ENCODE measurements around the gene TSPAN18. TPM values are rescaled to one million over a fixed set of nuclear protein-coding genes. Genes with fewer than 3 reads are reported as not detected.

The TSPAN18 gene
- total and polyA plus RNA-seq, 2 of the 4 experiments (the other 2 are of a cell fraction): 0.36 to 1.1 TPM

DNA sequence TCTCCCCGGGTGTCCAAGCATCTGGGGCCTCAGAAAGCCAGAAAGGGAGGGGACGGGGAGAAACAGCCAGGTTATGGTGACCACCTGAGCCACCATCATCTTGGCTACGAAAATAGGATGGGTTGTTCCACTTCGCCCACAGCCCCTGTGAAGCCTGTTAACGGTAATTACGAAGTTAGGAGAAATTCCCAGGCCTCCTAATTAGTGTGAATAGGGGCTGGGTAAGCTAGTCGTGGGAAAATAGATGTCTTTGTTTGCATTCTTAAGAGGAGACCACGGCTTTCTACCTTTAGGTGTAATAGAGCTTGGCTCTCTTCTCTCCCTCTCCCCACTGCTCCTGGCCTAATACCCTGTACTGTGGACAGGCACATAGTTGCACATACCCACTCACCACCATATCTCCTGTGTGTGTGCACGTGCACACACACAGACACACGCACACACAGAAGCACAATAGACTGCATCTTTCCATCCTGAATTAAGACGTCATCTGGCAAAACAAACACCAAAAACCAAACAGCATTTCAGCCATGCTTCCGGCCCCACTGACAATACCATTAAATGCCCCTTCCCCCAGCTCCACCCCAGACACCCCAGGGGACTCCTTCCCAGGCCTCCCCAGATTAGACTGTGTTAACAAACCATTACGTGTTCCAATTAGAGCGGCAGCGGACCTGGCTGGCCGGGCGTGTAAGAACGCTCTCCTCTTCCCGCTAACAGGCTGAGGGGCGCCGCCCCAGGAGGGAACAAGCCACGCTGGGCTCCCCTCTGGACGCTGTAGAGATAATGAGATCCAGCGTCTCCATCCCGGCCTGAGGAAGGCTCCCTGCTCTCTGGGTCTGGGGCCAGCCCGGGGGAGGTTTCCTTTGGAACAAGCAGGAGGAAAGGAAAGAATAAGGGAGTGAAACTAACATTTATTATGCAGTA is 151.1 kb downstream of the TSPAN18 start:
- Histone ChIP-seq H4K8ac (ENCODE audit: low read depth in 2 of 2, low read length in 2 of 2) (no peak overlapping the region), H4K91ac (ENCODE audit: insufficient read depth, low read depth, low read length) (no peak overlapping the region), H3K56ac (ENCODE audit: extremely low read depth, insufficient read depth, low read length) (no peak overlapping the region), H3K79me1 (ENCODE audit: low read depth in 1 of 2, low read length in 2 of 2) (no peaks in the 10 kb centered on the region), H3K4me2 (ENCODE audit: low read depth, low read length) (no peak overlapping the region), H2AFZ (replicated peaks; ENCODE audit: low read length, poor library complexity) (peak overlapping the region; percentile 37), H2BK5ac (ENCODE audit: low read depth, low read length, poor library complexity, severe bottlenecking) (no peak overlapping the region), H3K36me3 (ENCODE audit: control insufficient read depth, insufficient read depth, low read length) (no peaks in the 10 kb centered on the region), H3K9me3 (ENCODE audit: control insufficient read depth, insufficient read depth, low read length) (no peaks in the 10 kb centered on the region), H3K14ac (replicated peaks; ENCODE audit: low read depth, low read length) (no peak overlapping the region), H3K27ac (ENCODE audit: insufficient read depth, low read length) (no peak overlapping the region), H2BK15ac (ENCODE audit: low read depth, low read length) (no peak overlapping the region), H3K23ac (ENCODE audit: low read depth, low read length) (no peak overlapping the region), H2AK9ac (replicated peaks; ENCODE audit: low read depth, low read length, poor library complexity) (no peak overlapping the region), H3K27me3 (ENCODE audit: control insufficient read depth, insufficient read depth, low read length) (peaks cover 50% of the 10 kb centered on the region), H3K18ac (ENCODE audit: low read depth, low read length) (no peak overlapping the region), H4K20me1 (ENCODE audit: insufficient read depth, low read length) (no peaks in the 10 kb centered on the region), H2AK5ac (ENCODE audit: low read depth, low read length) (no peak overlapping the region), H3K4me1 (ENCODE audit: control insufficient read depth, insufficient read depth, low read length) (no peaks in the 10 kb centered on the region), H2BK120ac (ENCODE audit: low read depth, low read length) (no peak overlapping the region), H2BK20ac (ENCODE audit: low read depth, low read length) (no peak overlapping the region), H3K4ac (ENCODE audit: low read depth, low read length) (no peak overlapping the region), H3K4me3 (ENCODE audit: insufficient read depth, low read depth, low read length) (no peak overlapping the region), H4K5ac (ENCODE audit: low read depth, low read length) (no peak overlapping the region), H3K9me1 (ENCODE audit: insufficient read depth, low read length) (no peaks in the 10 kb centered on the region), H3K9ac (ENCODE audit: low read depth, low read length) (no peak overlapping the region)
- no peak for DNase-seq
- intact Hi-C loops (cut with micrococcal nuclease): no loop called here
- in situ Hi-C loops (cut with MboI; ENCODE audit: low sequenced_read_pairs): no loop called here
- POLR2A ChIA-PET (ENCODE audit: unreplicated experiment): no interaction called here
- dilution Hi-C loops (cut with HindIII; ENCODE audit: low sequenced_read_pairs, unreplicated experiment): loop anchor here (25.0 kb wide), 1 partner anchor 116 kb away; no protein-coding TSS in a partner anchor
- BruUV-seq (replicated peaks): no TSS peak
- no peak for ATAC-seq (ENCODE audit: low read depth)
- WGBS, 2 experiments (ENCODE audit: extremely low coverage in 2 of 2, insufficient read length in 1 of 2): 80% methylated on average over 5 of the region's 26 CpGs; no CpG with 5 or more reads in 1 of the 2 experiments
- TF ChIP-seq MAZ (IDR thresholded peaks at IDR 0.05; ENCODE audit: borderline replicate concordance, low read depth, low read length): no peak
- TF ChIP-seq CHD1 (IDR thresholded peaks at IDR 0.05; ENCODE audit: low read depth, low read length): no peak
- TF ChIP-seq BHLHE40 (IDR thresholded peaks at IDR 0.05; ENCODE audit: low read depth, low read length): peak; percentile 51
- CTCF ChIA-PET: interaction anchor here (1.0 kb wide), 1 partner anchor 7 kb away, joined by 4 read pairs; no protein-coding TSS in a partner anchor

All from IMR-90 (cell line).